HCT116 (cell line): ENCODE results near the gene SNRNP40. TPM values are rescaled to one million over a fixed set of nuclear protein-coding genes. Genes with fewer than 3 reads are reported as not detected.

ENCODE experiments used
- ATAC-seq: fragments of 200-7000 bp; cut with Tn5 transposase; 2 replicates; pipeline ENCODE4 v1.9.1; 2020; ENCODE audit warnings: mild to moderate bottlenecking, moderate library complexity
- BruUV-seq: library from RNA; stranded (reverse); fragments of 400-500 nt; replicated peaks from 2 replicates; lab custom pipeline; 2021; lab: Mats Ljungman, UMichigan
- CTCF ChIA-PET: fragments of 300-600 bp; sonication (Branson Sonifier 250); formaldehyde crosslinking; loops from one replicate; lab custom pipeline; 2021; ENCODE audit warnings: antibody characterized with exemption; lab: Charles Lee
- POLR2A ChIA-PET: fragments of 300-600, 350-600 bp; sonication (Branson Sonifier 250); formaldehyde crosslinking; loops from one replicate; lab custom pipeline; 2021; ENCODE audit warnings: antibody characterized with exemption; lab: Charles Lee
- RAD21 ChIA-PET, 2 experiments: fragments of 300-600 bp; sonication (Branson Sonifier 250); formaldehyde crosslinking; loops; one replicate each; lab custom pipeline; 2023; ENCODE audit warnings: low total read pairs in 2 of 2; ENCODE audit not compliant: uncharacterized antibody in 2 of 2, unreplicated experiment in 2 of 2, low non-redundant PET in 1 of 2; lab: Charles Lee
- DNase-seq: peaks from one replicate; pipeline ENCODE4 v3.0.0-alpha.2; 2010; ENCODE audit warnings: low read depth, low spot score
- H2AFZ ChIP-seq: fragments of 200-600 bp; shearing (Covaris generic), sonication (generic); 2 replicates; pipeline ENCODE4 v1.6.1; 2017; ENCODE audit warnings: low read depth, mixed run types, mixed read lengths, antibody characterized with exemption, low read length; ENCODE audit not compliant: poor library complexity, severe bottlenecking
- H3K27ac ChIP-seq: 2 replicates; pipeline ENCODE4 v1.5.1; 2012; ENCODE audit warnings: low read depth, low read length
- H3K27me3 ChIP-seq: fragments of 200-600 bp; sonication (generic); 2 replicates; pipeline ENCODE4 v1.6.1; 2016; ENCODE audit warnings: mixed run types, low read length, mixed read lengths; ENCODE audit not compliant: insufficient read depth
- H3K36me3 ChIP-seq, 2 experiments: fragments of 200-500 bp in 1 of 2; fragments of 200-600 bp in 1 of 2; sonication (Bioruptor generic) in 1 of 2; sonication (generic) in 1 of 2; 2 replicates each; pipeline versions ENCODE4 v1.5.1 to v1.6.1; 2014 to 2016; ENCODE audit warnings: low read length in 2 of 2, inconsistent platforms in 1 of 2, mixed read lengths in 1 of 2, mixed run types in 1 of 2; ENCODE audit not compliant: insufficient read depth in 2 of 2, control insufficient read depth in 1 of 2
- H3K4me1 ChIP-seq, 2 experiments: fragments of 200-600 bp in 1 of 2; sonication (generic) in 1 of 2; 2 replicates each; pipeline versions ENCODE4 v1.5.1 to v1.6.1; 2012 to 2017; ENCODE audit warnings: low read length in 2 of 2, inconsistent platforms in 1 of 2, mild to moderate bottlenecking in 1 of 2, mixed read lengths in 1 of 2, mixed run types in 1 of 2, moderate library complexity in 1 of 2; ENCODE audit not compliant: insufficient read depth in 2 of 2, control insufficient read depth in 1 of 2
- H3K4me2 ChIP-seq: fragments of 200-600 bp; sonication (generic); 2 replicates; pipeline ENCODE4 v1.6.1; 2017; ENCODE audit warnings: mixed run types, low read length, mixed read lengths
- H3K4me3 ChIP-seq, 2 experiments: fragments of 200-600 bp in 1 of 2; sonication (generic) in 1 of 2; replicated peaks in 1 of 2; 2 replicates each; pipeline ENCODE4 v1.5.1; 2011 to 2016; ENCODE audit warnings: low read length in 2 of 2, control low read depth in 1 of 2, low read depth in 1 of 2, mild to moderate bottlenecking in 1 of 2, mixed read lengths in 1 of 2, mixed run types in 1 of 2
- H3K79me2 ChIP-seq: fragments of 200-600 bp; sonication (generic); 2 replicates; pipeline ENCODE4 v1.6.1; 2017; ENCODE audit warnings: mild to moderate bottlenecking, mixed run types, low read length, moderate library complexity, mixed read lengths; ENCODE audit not compliant: insufficient read depth
- H3K9ac ChIP-seq: fragments of 200-600 bp; sonication (generic); 2 replicates; pipeline ENCODE4 v1.6.1; 2016; ENCODE audit warnings: low read length, mixed read lengths
- H3K9me2 ChIP-seq: fragments of 200-600 bp; sonication (generic), shearing (Covaris generic); 2 replicates; pipeline ENCODE4 v1.6.1; 2017; ENCODE audit warnings: mixed run types, mild to moderate bottlenecking, moderate library complexity; ENCODE audit not compliant: insufficient read depth
- H3K9me3 ChIP-seq, 2 experiments: fragments of 200-500 bp in 1 of 2; fragments of 200-600 bp in 1 of 2; sonication (Bioruptor generic) in 1 of 2; sonication (generic) in 1 of 2; 2 replicates each; pipeline ENCODE4 v1.6.1; 2014 to 2017; ENCODE audit warnings: low read length in 2 of 2, mixed read lengths in 2 of 2, inconsistent platforms in 1 of 2, low read depth in 1 of 2, mild to moderate bottlenecking in 1 of 2, mixed run types in 1 of 2, moderate library complexity in 1 of 2; ENCODE audit not compliant: control insufficient read depth in 1 of 2, insufficient read depth in 1 of 2
- H4K20me1 ChIP-seq: fragments of 200-600 bp; sonication (generic), shearing (Covaris generic); 2 replicates; pipeline ENCODE4 v1.6.1; 2017; ENCODE audit warnings: mixed run types, mild to moderate bottlenecking, moderate library complexity; ENCODE audit not compliant: insufficient read depth
- ATF3 ChIP-seq: IDR thresholded peaks from 2 replicates; pipeline ENCODE4 v1.6.1; 2012
- CBX3 ChIP-seq: IDR thresholded peaks from 2 replicates; pipeline ENCODE4 v1.6.1; 2012; ENCODE audit warnings: low read depth
- EGR1 ChIP-seq: IDR thresholded peaks from 2 replicates; pipeline ENCODE4 v1.6.1; 2012; ENCODE audit warnings: low read depth
- JUND ChIP-seq: IDR thresholded peaks from 2 replicates; pipeline ENCODE4 v1.6.1; 2012
- MAX ChIP-seq: IDR thresholded peaks from 2 replicates; pipeline ENCODE4 v1.6.1; 2012
- RAD21 ChIP-seq: IDR thresholded peaks from 2 replicates; pipeline ENCODE4 v1.6.1; 2012; ENCODE audit warnings: low read depth, mild to moderate bottlenecking
- SP1 ChIP-seq: IDR thresholded peaks from 2 replicates; pipeline ENCODE4 v1.6.1; 2012; ENCODE audit warnings: low read depth
- SRF ChIP-seq: IDR thresholded peaks from 2 replicates; pipeline ENCODE4 v1.6.1; 2012; ENCODE audit warnings: low read depth
- TCF7L2 ChIP-seq: IDR thresholded peaks from 2 replicates; pipeline ENCODE4 v1.7.0; 2011; ENCODE audit warnings: borderline replicate concordance, inconsistent platforms; ENCODE audit not compliant: insufficient read depth, insufficient read length; ENCODE audit errors: extremely low read depth
- ZFX ChIP-seq: fragments of 450-650 bp; IDR thresholded peaks from 2 replicates; pipeline ENCODE4 v1.6.1; 2017
- intact Hi-C: fragments of 100-400 bp; cut with micrococcal nuclease; formaldehyde crosslinking; loops from 2 replicates; pipeline ENCODE4 v1.10.0; 2022
- total RNA-seq: library from RNA; stranded (reverse); gene quantifications from one replicate; pipeline ENCODE4 v1.2.1, GENCODE V29; 2021; ENCODE audit not compliant: unreplicated experiment

SNRNP40 gene
- total RNA-seq, 1 experiment from 2014 or later: 91.8 TPM

GRCh38 chr1:31315902-31316301 is 19.3 kb upstream of the SNRNP40 start:
- no peak for ATAC-seq
- Histone ChIP-seq H3K9me3 (no peaks in the 10 kb centered on the region), H3K79me2 (no peaks in the 10 kb centered on the region), H3K4me2 (no peak overlapping the region)
- TF ChIP-seq TCF7L2: no peak
- no peak for TF ChIP-seq CBX3
- TF ChIP-seq SRF: no peak
- no peak for TF ChIP-seq ATF3
- no peak for TF ChIP-seq ZFX
- no peak for TF ChIP-seq RAD21
- TF ChIP-seq MAX: no peak
- TF ChIP-seq, all 23 proteins: peak for 0
- no peak for DNase-seq
- RAD21 ChIA-PET: no interaction called here
- BruUV-seq: no TSS peak
- H3K27me3 ChIP-seq: no peaks in the 10 kb centered on the region
- H3K9me2 ChIP-seq: no peaks in the 10 kb centered on the region
- no peak overlapping the region for H3K27ac ChIP-seq
- no peaks in the 10 kb centered on the region for H4K20me1 ChIP-seq
- no peaks in the 10 kb centered on the region for H3K4me1 ChIP-seq
- no peak overlapping the region for H2AFZ ChIP-seq
- H3K36me3 ChIP-seq: peaks cover 20 to 25% of the 10 kb centered on the region in 2 experiments; a peak in 3 of 4 replicates
- CTCF ChIA-PET: no interaction called here
- intact Hi-C loops: no loop called here
- no peak overlapping the region for H3K9ac ChIP-seq
- no peak overlapping the region for H3K4me3 ChIP-seq
- POLR2A ChIA-PET: no interaction called here

GRCh38 chr1:31310198-31310597 is 13.6 kb upstream of the SNRNP40 start:
- ChIA-PET CTCF (no interaction called here), RAD21 (no interaction called here), POLR2A (no interaction called here)
- Histone ChIP-seq H4K20me1 (no peaks in the 10 kb centered on the region), H3K36me3 (peaks cover 17 to 24% of the 10 kb centered on the region in 2 experiments; a peak in 2 of 4 replicates), H3K4me2 (no peak overlapping the region), H2AFZ (no peak overlapping the region), H3K9me2 (no peaks in the 10 kb centered on the region), H3K4me3 (no peak overlapping the region), H3K9me3 (no peaks in the 10 kb centered on the region), H3K27me3 (no peaks in the 10 kb centered on the region), H3K4me1 (peaks cover 0 to 3% of the 10 kb centered on the region in 2 experiments; a peak in 1 of 4 replicates), H3K79me2 (0 out of 2 replicates have a peak, but pooled peaks cover 4% of the 10 kb centered on the region), H3K9ac (no peak overlapping the region), H3K27ac (no peak overlapping the region)
- ATAC-seq (no peak), DNase-seq (no peak)
- TF ChIP-seq EGR1: no peak
- TF ChIP-seq SP1: no peak
- TF ChIP-seq ZFX: no peak
- TF ChIP-seq JUND: no peak
- TF ChIP-seq ATF3: no peak
- no TSS peak for BruUV-seq
- intact Hi-C loops: no loop called here
